A549 (cell line): ENCODE data around the gene TTC28. TPM values are rescaled to one million over a fixed set of nuclear protein-coding genes. Genes with fewer than 3 reads are reported as not detected.

Experiments
- ATAC-seq, 2 experiments: fragments of 200-7000 bp in 1 of 2; fragments of >200 bp in 1 of 2; cut with Nextera tagmentation in 1 of 2; cut with Tn5 transposase in 1 of 2; 3 replicates each; pipeline versions ENCODE4 v1.8.0 to v1.9.1; 2018 to 2020; ENCODE audit warnings: mild to moderate bottlenecking in 1 of 2, moderate library complexity in 1 of 2
- CTCF ChIA-PET: fragments of 300-600 bp; sonication (Branson Sonifier 250); formaldehyde crosslinking; extraction: SDS; loops from one replicate; lab custom pipeline; 2021; ENCODE audit warnings: antibody characterized with exemption, inconsistent platforms; lab: Yijun Ruan, JAX
- POLR2A ChIA-PET: fragments of 350-600 bp; formaldehyde crosslinking; extraction: SDS; loops from one replicate; lab custom pipeline; 2021; ENCODE audit warnings: antibody characterized with exemption, inconsistent platforms; lab: Yijun Ruan, JAX
- DNase-seq, 2 experiments: peaks; one replicate each; pipeline versions ENCODE4 v3.0.0 to v3.0.0-alpha.2; 2011 to 2016; ENCODE audit warnings: low read depth in 1 of 2, low spot score in 1 of 2
- FAIRE-seq: peaks from 2 replicates; lab custom pipeline; 2011; peaks lifted over from hg19 to GRCh38; lab: Jason Lieb, UNC
- H3K27ac ChIP-seq, 2 experiments: fragments of >200 bp; sonication (Bioruptor Twin); formaldehyde crosslinking; 3 replicates each; pipeline ENCODE4 v1.5.1; 2016 to 2017
- H3K4me1 ChIP-seq: fragments of >200 bp; sonication (Bioruptor Twin); formaldehyde crosslinking; 3 replicates; pipeline ENCODE4 v1.6.1; 2016
- H3K4me2 ChIP-seq: fragments of >200 bp; sonication (Bioruptor Twin); formaldehyde crosslinking; 3 replicates; pipeline ENCODE4 v1.6.1; 2016
- H3K4me3 ChIP-seq: fragments of >200 bp; sonication (Bioruptor Twin); formaldehyde crosslinking; 3 replicates; pipeline ENCODE4 v1.5.1; 2016
- H3K9me3 ChIP-seq: fragments of >200 bp; sonication (Bioruptor Twin); formaldehyde crosslinking; 3 replicates; pipeline ENCODE4 v1.6.1; 2016
- CEBPB ChIP-seq, 2 experiments: fragments of >200 bp in 1 of 2; sonication (Bioruptor Twin) in 1 of 2; formaldehyde crosslinking in 1 of 2; IDR thresholded peaks; 2 replicates each; pipeline ENCODE4 v1.6.1; 2012 to 2016
- CHD2 ChIP-seq: fragments of 150-350 bp; IDR thresholded peaks from 2 replicates; pipeline ENCODE4 v1.6.1; 2014; ENCODE audit warnings: low read length; ENCODE audit not compliant: partially characterized antibody
- EHMT2 ChIP-seq: fragments of 200-600 bp; sonication (generic); IDR thresholded peaks from 2 replicates; pipeline ENCODE4 v1.6.1; 2016; ENCODE audit warnings: antibody characterized with exemption, low read depth, mild to moderate bottlenecking, moderate library complexity
- ESRRA ChIP-seq: fragments of 150-350 bp; IDR thresholded peaks from 2 replicates; pipeline ENCODE4 v1.6.1; 2014; ENCODE audit warnings: mild to moderate bottlenecking, low read length, borderline replicate concordance
- HOXA7 ChIP-seq: fragments of 250-450 bp; sonication (Bioruptor Pico); IDR thresholded peaks from 2 replicates; pipeline ENCODE4 v1.5.0; 2020; ENCODE audit warnings: mild to moderate bottlenecking, moderate library complexity
- HOXB5 ChIP-seq: fragments of 250-450 bp; sonication (Bioruptor Pico); IDR thresholded peaks from 2 replicates; pipeline ENCODE4 v1.5.0; 2020; ENCODE audit warnings: mild to moderate bottlenecking, moderate library complexity
- JUN ChIP-seq, 2 experiments: fragments of >200 bp; sonication (Bioruptor Twin); formaldehyde crosslinking; IDR thresholded peaks; 2 replicates in 1 of 2; 3 replicates in 1 of 2; pipeline ENCODE4 v1.6.1; 2016 to 2017
- MAFK ChIP-seq: fragments of 450-650 bp; IDR thresholded peaks from 2 replicates; pipeline ENCODE4 v1.6.1; 2014; ENCODE audit not compliant: partially characterized antibody
- MAZ ChIP-seq: fragments of 150-350 bp; IDR thresholded peaks from 2 replicates; pipeline ENCODE4 v1.6.1; 2014; ENCODE audit warnings: antibody characterized with exemption, low read depth, low read length, borderline replicate concordance
- PHF8 ChIP-seq: fragments of 200-600 bp; sonication (generic); IDR thresholded peaks from 2 replicates; pipeline ENCODE4 v1.6.1; 2016; ENCODE audit warnings: low read depth, mild to moderate bottlenecking, antibody characterized with exemption, moderate library complexity, borderline replicate concordance
- POLR2A ChIP-seq: IDR thresholded peaks from 2 replicates; pipeline ENCODE4 v1.6.1; 2012; ENCODE audit warnings: mild to moderate bottlenecking, low read length
- POLR2AphosphoS2 ChIP-seq: conservative IDR thresholded peaks from 2 replicates; pipeline ENCODE4 v1.6.1; 2012; ENCODE audit warnings: low read length, improper control_type of control experiment, inconsistent platforms
- RFX5 ChIP-seq: fragments of 450-650 bp; IDR thresholded peaks from 2 replicates; pipeline ENCODE4 v1.7.1; 2014; ENCODE audit warnings: antibody characterized with exemption, mild to moderate bottlenecking, moderate library complexity
- RNF2 ChIP-seq: fragments of 200-600 bp; sonication (generic); IDR thresholded peaks from 2 replicates; pipeline ENCODE4 v1.6.1; 2016; ENCODE audit warnings: low read depth, mild to moderate bottlenecking, antibody characterized with exemption, moderate library complexity, borderline replicate concordance
- SMC3 ChIP-seq: fragments of >200 bp; sonication (Bioruptor Twin); formaldehyde crosslinking; IDR thresholded peaks from 3 replicates; pipeline ENCODE4 v1.6.1; 2018; ENCODE audit warnings: inconsistent platforms
- SREBF2 ChIP-seq: fragments of 450-650 bp; IDR thresholded peaks from 2 replicates; pipeline ENCODE4 v1.6.1; 2014; ENCODE audit warnings: mild to moderate bottlenecking, moderate library complexity
- TFCP2L1 ChIP-seq: fragments of 250-450 bp; sonication (Bioruptor Pico); IDR thresholded peaks from 2 replicates; pipeline ENCODE4 v1.5.0; 2021; ENCODE audit warnings: mild to moderate bottlenecking
- TP53 ChIP-seq: fragments of 250-450 bp; sonication (Bioruptor Pico); IDR thresholded peaks from 2 replicates; pipeline ENCODE4 v1.5.0; 2021; ENCODE audit warnings: mild to moderate bottlenecking, moderate library complexity
- WGBS: methylation state at CpG from one replicate; pipeline ENCODE4 v1.1.6; 2017; ENCODE audit errors: missing lambda C conversion rate; 5-methylcytosine and 5-hydroxymethylcytosine counted together
- polyA plus RNA-seq, 4 experiments: library from polyadenylated mRNA; depleted of rRNA in 3 of 4; stranded (reverse); fragments of >200 nt; fragmentation: RNase III in 1 of 4; extraction: RNeasy Plus Mini Kit Qiagen cat#74134 plus additional on column Dnase treatment in 1 of 4; gene quantifications; 2 replicates in 3 of 4; 3 replicates in 1 of 4; pipeline ENCODE4 v1.2.3, GENCODE V29; 2011 to 2017
- TF ChIP-seq, protein P1 (sequence below): IDR thresholded peaks from 2 replicates; pipeline ENCODE4 v1.6.1; 2012
- TF ChIP-seq, protein P2 (sequence below): fragments of 250-450 bp; sonication (Bioruptor Pico); IDR thresholded peaks from 2 replicates; pipeline ENCODE4 v1.5.0; 2020; ENCODE audit warnings: low read depth, mild to moderate bottlenecking, moderate library complexity
- TF ChIP-seq, protein P3 (sequence below): fragments of 200-600 bp; sonication (generic); IDR thresholded peaks from 2 replicates; pipeline ENCODE4 v1.6.1; 2016; ENCODE audit warnings: antibody characterized with exemption, mild to moderate bottlenecking, moderate library complexity

Gene TTC28
- polyA plus RNA-seq, 2 of the 4 experiments (the other 2 are of a cell fraction), result 2.6 to 3.8 TPM

DNA sequence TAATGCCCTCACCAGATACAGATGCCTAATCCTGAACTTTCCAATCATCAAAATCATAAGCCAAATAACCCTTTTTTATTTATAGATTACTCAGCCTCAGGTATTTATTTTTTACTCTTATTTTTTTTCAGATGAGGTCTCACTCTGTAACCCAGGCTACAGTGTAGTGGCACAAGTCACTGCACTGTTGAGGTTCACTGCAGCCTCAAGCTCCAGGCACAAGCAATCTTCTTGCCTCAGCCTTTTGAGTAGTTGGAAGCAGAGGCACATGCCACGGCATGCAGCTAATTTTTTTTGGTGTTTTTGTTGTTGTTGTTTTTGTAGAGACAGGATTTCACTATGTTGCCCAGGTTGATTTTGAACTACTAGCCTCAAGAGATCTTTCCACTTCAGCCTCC, 49.5 kb downstream of the TTC28 start:
- POLR2A ChIA-PET, result no interaction called here
- ATAC-seq, result no peak
- CTCF ChIA-PET, result interaction anchor here (0.6 to 1.9 kb wide), 3 partner anchors 30 to 469 kb away, joined by 3 to 8 read pairs (median 6); no protein-coding TSS in a partner anchor

DNA sequence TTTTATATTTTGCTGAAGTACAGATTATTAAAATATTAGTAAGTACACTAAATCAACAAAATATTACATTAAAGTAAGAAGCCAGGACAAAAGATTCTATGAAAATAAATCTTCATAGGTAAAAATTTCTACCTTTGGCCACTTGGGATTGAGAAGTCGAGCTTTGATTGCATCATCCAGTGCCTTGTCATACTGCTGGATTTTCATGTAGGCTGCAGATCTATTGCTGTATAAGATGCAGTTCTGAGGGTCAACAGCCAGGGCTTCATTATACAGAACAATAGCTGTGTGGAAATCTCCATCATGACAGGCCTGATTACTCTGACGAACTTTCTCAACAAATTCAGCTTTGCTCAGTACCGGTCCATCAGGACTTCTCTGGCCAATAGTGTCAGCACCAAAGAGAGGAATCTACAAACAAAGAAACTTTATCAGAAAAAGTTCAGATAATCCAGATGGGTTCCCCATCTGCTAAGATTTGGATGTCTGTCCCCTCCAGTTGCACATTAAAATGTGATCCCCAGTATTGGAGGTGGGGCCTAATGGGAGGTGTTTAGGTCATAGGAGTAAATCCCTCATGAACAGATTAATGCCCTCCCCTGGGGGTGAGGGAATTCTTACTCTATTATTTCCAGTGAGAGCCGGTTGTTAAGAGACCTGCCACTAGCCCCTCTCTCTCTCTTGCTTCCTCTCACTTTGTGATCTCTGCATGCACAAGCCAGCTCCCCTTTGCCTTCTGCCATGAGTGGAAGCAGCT, 50.0 kb downstream of the TTC28 start:
- H3K4me1 ChIP-seq, result peaks cover 12% of the 10 kb centered on the region; the same call in 2 of the 3 replicates
- H3K9me3 ChIP-seq, result no peaks in the 10 kb centered on the region
- FAIRE-seq (no peak), ATAC-seq (no peak; a peak in 1 of 6 replicates), DNase-seq (peak; percentile 2 to 16)
- CTCF ChIA-PET, result interaction anchor here (0.6 to 1.9 kb wide), 3 partner anchors 29 to 470 kb away, joined by 3 to 8 read pairs (median 6); no protein-coding TSS in a partner anchor
- POLR2A ChIA-PET, result interaction anchor here (0.6 kb wide), 1 partner anchor 642 kb away, joined by 7 read pairs; no protein-coding TSS in a partner anchor
- TF ChIP-seq CEBPB (IDR thresholded peaks at IDR 0.05) (peak; percentile 31 to 62; a peak in 3 of 4 replicates), HOXB5 (CRISPR knock-in tag) (no peak)
- peak overlapping the region; percentile 50 to 53; a peak in 5 of 6 replicates for H3K27ac ChIP-seq
- peak overlapping the region; percentile 38 for H3K4me2 ChIP-seq
- 72% methylated on average over 4 of the region's 4 CpGs for WGBS
- no peak overlapping the region for H3K4me3 ChIP-seq

More for the DNA sequence above, 49.5 kb downstream of the TTC28 start:
- no peak for FAIRE-seq
- Histone ChIP-seq H3K27ac (peak overlapping the region; percentile 50 to 53; a peak in 4 of 6 replicates), H3K4me1 (peaks cover 12% of the 10 kb centered on the region; the same call in 2 of the 3 replicates), H3K9me3 (no peaks in the 10 kb centered on the region), H3K4me2 (no peak overlapping the region), H3K4me3 (no peak overlapping the region)
- TF ChIP-seq CEBPB (IDR thresholded peaks at IDR 0.05), result no peak
- no peak for TF ChIP-seq TP53
- TF ChIP-seq PHF8, result no peak
- no peak for TF ChIP-seq MAZ
- no peak for TF ChIP-seq ESRRA
- TF ChIP-seq, protein P1, sequence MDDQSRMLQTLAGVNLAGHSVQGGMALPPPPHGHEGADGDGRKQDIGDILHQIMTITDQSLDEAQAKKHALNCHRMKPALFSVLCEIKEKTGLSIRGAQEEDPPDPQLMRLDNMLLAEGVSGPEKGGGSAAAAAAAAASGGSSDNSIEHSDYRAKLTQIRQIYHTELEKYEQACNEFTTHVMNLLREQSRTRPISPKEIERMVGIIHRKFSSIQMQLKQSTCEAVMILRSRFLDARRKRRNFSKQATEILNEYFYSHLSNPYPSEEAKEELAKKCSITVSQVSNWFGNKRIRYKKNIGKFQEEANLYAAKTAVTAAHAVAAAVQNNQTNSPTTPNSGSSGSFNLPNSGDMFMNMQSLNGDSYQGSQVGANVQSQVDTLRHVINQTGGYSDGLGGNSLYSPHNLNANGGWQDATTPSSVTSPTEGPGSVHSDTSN, result no peak
- TF ChIP-seq RNF2, result no peak
- no peak for TF ChIP-seq MAFK
- TF ChIP-seq, protein P2, sequence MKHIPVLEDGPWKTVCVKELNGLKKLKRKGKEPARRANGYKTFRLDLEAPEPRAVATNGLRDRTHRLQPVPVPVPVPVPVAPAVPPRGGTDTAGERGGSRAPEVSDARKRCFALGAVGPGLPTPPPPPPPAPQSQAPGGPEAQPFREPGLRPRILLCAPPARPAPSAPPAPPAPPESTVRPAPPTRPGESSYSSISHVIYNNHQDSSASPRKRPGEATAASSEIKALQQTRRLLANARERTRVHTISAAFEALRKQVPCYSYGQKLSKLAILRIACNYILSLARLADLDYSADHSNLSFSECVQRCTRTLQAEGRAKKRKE (CRISPR knock-in tag), result no peak
- no peak for TF ChIP-seq EHMT2
- WGBS, result 61% methylated on average over 1 of the region's 1 CpG
- no peak for DNase-seq

DNA sequence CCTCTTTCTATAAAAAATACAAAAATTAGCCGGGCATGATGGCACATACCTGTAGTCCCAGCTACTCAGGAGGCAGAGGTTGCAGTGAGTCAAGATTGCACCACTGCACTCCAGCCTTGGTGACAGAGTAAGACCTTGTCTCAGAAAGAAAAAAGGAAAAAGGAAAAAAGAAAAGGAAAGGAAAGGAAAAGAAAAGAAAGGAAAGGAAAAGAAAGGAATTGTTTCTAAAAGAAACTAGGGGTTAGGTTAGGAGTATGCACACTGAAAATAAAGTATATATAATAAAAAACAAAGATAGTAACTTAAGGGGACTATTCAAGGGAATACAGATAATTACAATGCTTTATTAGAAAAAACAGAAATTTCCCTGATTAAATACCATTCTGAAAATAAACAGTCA, 50.9 kb downstream of the TTC28 start:
- FAIRE-seq, result no peak

More for the DNA sequence above, 50.9 kb downstream of the TTC28 start:
- peak overlapping the region in 1 of 2 experiments; percentile 16; a peak in 1 of 6 replicates for H3K27ac ChIP-seq
- H3K4me2 ChIP-seq, result no peak overlapping the region
- peaks cover 12% of the 10 kb centered on the region; the same call in 2 of the 3 replicates for H3K4me1 ChIP-seq
- TF ChIP-seq POLR2AphosphoS2, result no peak
- TF ChIP-seq RFX5, result no peak
- no peak for TF ChIP-seq CHD2
- TF ChIP-seq HOXA7 (CRISPR knock-in tag), result no peak
- TF ChIP-seq SMC3, result no peak
- TF ChIP-seq SREBF2, result no peak
- no peak for TF ChIP-seq JUN (IDR thresholded peaks at IDR 0.05)
- TF ChIP-seq POLR2A, result no peak
- TF ChIP-seq, protein P3, sequence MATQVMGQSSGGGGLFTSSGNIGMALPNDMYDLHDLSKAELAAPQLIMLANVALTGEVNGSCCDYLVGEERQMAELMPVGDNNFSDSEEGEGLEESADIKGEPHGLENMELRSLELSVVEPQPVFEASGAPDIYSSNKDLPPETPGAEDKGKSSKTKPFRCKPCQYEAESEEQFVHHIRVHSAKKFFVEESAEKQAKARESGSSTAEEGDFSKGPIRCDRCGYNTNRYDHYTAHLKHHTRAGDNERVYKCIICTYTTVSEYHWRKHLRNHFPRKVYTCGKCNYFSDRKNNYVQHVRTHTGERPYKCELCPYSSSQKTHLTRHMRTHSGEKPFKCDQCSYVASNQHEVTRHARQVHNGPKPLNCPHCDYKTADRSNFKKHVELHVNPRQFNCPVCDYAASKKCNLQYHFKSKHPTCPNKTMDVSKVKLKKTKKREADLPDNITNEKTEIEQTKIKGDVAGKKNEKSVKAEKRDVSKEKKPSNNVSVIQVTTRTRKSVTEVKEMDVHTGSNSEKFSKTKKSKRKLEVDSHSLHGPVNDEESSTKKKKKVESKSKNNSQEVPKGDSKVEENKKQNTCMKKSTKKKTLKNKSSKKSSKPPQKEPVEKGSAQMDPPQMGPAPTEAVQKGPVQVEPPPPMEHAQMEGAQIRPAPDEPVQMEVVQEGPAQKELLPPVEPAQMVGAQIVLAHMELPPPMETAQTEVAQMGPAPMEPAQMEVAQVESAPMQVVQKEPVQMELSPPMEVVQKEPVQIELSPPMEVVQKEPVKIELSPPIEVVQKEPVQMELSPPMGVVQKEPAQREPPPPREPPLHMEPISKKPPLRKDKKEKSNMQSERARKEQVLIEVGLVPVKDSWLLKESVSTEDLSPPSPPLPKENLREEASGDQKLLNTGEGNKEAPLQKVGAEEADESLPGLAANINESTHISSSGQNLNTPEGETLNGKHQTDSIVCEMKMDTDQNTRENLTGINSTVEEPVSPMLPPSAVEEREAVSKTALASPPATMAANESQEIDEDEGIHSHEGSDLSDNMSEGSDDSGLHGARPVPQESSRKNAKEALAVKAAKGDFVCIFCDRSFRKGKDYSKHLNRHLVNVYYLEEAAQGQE, result no peak
- no peak for TF ChIP-seq MAFK
- no peak for TF ChIP-seq TFCP2L1 (CRISPR knock-in tag)
- no peak for DNase-seq
- POLR2A ChIA-PET, result no interaction called here
- WGBS, result no CpG with 5 or more reads among the region's 1 CpG
- H3K4me3 ChIP-seq, result no peak overlapping the region
- CTCF ChIA-PET, result interaction anchor here (1.9 kb wide), 1 partner anchor 28 kb away, joined by 8 read pairs; no protein-coding TSS in a partner anchor
- H3K9me3 ChIP-seq, result no peaks in the 10 kb centered on the region
- ATAC-seq, result no peak
